OCI-M1 (cell line): ENCODE data around the gene FAM53A.
"Not testable (repeated sequence)": the region's sequence is repeated elsewhere in the genome, so short reads cannot be mapped to it uniquely, and the experiment has no call there.

ENCODE experiments used
- DNase-seq: peaks from one replicate; lab custom pipeline; 2025; lab: John Stamatoyannopoulos, UW

The FAM53A gene

DNA sequence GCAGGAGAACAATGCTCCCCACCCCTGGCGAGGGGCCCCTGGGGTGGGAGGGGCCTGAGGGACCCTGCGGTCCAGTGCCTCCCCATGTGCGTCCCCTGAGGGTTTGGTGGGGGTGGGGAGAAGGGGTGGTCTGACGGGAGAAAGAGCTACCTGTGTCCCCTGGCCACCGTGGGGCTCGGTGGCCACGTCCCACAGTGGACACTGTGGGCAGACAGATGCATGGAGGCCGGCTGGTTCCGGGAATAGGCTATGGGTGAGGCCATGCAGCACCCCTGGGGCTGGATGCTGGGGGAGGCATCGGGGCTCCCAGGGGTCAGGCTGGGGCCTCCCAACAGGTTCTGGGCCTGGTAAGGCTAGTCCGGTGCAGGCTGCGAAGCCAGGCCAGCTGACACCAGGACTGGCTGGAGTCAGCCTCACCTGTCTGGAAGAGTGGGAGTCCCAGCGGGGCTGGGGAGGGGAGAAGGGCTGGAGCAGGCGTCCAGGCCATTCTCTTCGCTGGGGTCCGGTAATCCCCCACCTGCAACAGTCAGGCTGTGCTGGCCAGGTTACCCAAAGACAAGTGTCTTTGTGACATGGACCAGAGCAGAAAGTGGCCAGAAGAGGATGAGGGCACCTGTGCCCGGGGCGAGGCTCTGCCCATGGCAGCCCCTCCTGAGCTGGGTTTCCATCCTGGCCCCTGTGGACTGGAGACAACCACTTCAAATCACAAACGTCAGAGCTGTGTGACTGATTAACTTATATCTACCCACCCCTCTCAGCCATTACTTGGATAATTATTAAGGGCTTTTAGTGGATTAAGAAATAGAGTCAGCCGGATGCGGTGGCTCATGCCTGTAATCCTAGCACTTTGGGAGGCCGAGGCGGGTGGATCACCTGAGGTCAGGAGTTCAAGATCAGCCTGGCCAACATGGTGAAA is 1.4 kb upstream of the FAM53A start:
- DNase-seq: no peak

DNA sequence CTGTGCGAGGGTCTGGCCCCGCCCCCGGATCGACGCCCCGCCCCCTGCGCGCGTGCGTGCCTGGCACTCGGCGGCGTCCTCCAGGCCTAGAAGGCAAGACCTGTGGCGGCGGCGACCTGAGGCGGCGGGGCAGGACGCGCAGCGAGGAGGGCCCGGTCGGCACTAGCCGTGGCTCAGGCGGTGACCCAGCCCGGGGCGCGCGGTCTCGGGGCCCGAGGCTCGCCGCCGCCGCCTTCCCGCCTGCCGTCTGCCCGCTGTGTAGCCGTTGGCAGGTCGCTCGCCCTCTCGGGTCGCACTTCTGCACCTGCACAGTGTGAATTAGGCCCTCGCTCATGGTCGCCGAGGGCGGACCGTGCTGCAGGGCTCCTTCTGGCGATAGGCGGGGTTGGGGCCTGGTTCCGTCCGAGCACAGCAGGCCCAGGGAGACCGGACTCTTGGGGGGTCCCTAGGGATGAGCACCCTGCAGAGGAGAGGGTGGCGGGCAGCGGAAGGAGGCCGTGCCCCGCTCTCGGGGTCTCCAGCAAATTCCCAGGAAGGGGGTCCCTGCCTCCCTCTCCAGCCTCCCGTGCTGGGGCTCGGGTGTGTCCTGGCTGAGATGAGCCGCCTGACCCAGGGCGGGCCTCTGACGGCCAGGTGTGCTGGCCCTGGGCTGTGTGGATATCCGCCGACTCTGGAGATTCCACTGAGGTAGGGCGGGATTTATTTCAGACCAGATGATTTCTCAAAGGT is 557 bp upstream of the FAM53A start:
- no peak for DNase-seq

- peak; percentile 8 for DNase-seq
These were observed 815 bp downstream of the FAM53A start for GRCh38 chr4:1683261-1683735.

DNA sequence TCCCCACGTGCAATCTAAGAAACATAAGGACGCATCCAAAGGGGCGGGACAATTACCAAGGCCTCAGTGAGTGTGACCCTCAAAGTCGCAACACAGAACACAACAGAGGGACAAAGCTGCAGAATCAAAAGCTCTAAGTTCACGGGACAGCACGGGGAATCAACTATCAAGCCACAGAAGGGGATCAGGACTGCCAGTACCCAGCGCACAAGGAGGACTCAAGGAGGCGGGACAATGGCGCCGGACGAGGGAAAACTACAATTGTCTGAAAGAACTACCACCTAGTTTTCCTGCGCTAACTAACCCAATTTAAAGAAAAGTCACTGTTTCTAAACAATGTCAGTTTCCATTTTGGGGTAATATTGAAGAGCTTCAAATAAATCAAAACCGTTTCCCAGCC is 1.3 kb downstream of the FAM53A start:
- no peak for DNase-seq

- no peak for DNase-seq
These were observed 5.9 kb downstream of the FAM53A start for GRCh38 chr4:1678244-1678643.

GRCh38 chr4:1676605-1677525 is 7.2 kb downstream of the FAM53A start:
- DNase-seq: peak; percentile 47

DNA sequence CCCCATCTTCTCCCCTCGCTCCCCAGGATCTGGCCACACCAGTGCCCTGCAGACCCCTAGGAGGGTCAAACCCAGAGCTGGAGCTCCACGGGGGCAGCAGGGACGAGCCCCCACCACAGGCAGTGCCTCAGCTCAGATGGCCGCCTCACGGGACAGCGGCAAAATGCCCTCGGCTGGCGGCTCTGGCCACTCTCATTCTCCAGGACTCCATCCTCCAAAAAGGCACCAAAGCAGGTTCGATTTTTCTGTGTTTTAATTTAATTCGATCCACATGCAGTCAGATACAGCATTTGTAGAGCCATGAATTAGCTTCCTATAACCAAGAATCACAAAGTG is 8.3 kb downstream of the FAM53A start:
- DNase-seq: no peak

- no peak for DNase-seq
These were observed 8.8 kb downstream of the FAM53A start for GRCh38 chr4:1675136-1675801.

DNA sequence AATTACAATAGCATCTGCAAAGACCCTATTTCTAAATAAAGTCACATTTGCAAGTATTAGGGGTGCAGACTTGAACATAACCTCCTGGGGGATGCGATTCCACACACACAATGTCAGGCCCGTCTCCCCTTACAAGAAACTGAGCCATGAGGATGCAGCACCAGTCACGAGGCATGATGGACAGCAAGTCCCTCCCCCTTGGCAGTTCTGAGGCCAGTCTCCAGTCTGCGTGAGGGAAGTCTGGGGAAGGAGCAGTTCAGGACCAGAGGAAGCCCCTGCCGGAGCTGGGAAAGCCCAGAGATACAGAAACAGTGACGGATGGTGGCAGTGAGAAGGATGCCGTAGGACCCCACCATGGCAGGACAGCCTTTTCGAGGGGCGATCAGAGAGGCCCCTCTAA is 9.4 kb downstream of the FAM53A start:
- no peak for DNase-seq

- no peak for DNase-seq
These were observed 10.4 kb downstream of the FAM53A start for GRCh38 chr4:1673671-1674070.

- not testable (repeated sequence) for DNase-seq
These were observed 13.1 kb downstream of the FAM53A start for GRCh38 chr4:1671011-1671410.

- no peak for DNase-seq
These were observed 13.8 kb downstream of the FAM53A start for GRCh38 chr4:1670279-1670678.

DNA sequence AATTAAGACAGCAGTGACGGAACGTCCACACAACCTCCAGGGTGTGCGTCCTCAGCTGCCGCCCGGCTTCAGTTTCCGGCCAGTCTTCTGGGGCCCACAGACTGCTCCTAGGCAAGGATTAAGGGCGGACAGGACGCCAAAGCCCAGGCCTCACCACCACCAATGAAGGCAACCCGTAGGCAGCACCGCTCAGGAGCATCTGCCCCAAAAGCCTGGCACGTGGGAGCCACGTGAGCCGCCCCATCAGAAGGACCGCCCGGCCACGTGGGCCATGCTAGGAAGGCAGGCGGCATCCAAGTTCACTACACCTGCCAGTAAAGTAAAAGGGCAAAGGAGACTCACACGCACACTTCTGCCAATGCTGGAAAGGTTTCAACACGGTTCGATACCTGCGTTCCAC is 14.3 kb downstream of the FAM53A start:
- DNase-seq: no peak

DNA sequence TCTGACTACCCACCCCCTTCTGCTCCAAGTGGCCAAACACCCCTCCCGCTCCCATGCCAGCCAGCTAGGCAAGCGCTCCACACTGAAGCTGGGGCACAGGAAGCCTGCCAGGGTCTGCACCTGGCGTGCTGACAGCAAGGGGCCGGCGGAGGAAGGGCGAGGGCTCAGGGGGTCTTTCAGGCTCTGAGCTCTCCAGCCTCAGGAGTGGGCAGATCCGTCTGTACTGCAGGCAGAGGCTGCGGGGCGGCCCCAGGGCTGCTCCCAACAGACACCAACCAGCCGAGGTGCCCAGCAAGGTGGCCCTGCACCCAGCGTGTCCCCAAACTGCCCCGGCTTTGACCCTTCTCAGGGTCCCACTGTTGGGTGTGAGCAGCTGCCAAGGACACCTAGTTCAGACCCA is 14.8 kb downstream of the FAM53A start:
- DNase-seq: no peak

GRCh38 chr4:1668488-1668840 is 15.6 kb downstream of the FAM53A start:
- DNase-seq: no peak

- DNase-seq: no peak
These were observed 16.8 kb downstream of the FAM53A start for GRCh38 chr4:1667273-1667672.

DNA sequence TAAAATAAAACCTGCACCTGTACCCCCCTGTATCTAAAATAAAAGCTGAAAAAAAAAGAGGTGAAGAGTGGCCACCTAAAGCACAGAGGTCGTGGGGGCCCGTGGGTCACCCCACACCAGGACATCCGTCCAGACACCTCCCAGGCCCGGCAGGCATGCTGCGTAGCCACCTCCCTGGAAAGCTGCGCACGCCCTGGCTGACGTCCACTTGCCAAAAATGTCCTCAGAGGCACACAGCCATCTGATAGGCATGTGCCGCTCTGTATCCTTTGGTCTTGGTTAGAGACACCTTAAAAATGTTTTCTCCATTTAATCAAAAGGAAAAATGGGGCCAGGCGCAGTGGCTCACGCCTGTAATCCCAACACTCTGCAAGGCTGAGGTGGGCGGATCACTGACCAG is 17.7 kb downstream of the FAM53A start:
- DNase-seq: no peak

DNA sequence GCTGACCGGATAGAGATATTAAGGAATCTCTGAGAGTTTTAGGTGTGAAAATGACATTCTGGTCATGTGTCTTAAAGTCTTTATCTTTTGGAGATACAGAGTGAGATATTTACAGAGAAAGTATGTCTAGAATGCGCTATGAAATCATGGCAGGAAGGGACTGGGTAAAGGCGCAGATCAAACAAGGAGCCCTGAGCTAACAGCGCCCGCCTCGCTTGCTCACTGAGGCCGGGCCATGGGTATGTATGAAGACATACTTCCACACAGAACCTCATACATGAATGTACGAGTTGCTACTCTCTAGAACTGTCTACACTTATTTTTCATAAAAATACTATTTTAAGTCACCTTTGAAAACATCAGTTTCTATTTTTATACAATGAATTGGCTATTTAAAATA is 20.0 kb downstream of the FAM53A start:
- no peak for DNase-seq

GRCh38 chr4:1663549-1663948 is 20.6 kb downstream of the FAM53A start:
- DNase-seq: no peak

- no peak for DNase-seq
These were observed 22.4 kb downstream of the FAM53A start for GRCh38 chr4:1661695-1662094.

DNA sequence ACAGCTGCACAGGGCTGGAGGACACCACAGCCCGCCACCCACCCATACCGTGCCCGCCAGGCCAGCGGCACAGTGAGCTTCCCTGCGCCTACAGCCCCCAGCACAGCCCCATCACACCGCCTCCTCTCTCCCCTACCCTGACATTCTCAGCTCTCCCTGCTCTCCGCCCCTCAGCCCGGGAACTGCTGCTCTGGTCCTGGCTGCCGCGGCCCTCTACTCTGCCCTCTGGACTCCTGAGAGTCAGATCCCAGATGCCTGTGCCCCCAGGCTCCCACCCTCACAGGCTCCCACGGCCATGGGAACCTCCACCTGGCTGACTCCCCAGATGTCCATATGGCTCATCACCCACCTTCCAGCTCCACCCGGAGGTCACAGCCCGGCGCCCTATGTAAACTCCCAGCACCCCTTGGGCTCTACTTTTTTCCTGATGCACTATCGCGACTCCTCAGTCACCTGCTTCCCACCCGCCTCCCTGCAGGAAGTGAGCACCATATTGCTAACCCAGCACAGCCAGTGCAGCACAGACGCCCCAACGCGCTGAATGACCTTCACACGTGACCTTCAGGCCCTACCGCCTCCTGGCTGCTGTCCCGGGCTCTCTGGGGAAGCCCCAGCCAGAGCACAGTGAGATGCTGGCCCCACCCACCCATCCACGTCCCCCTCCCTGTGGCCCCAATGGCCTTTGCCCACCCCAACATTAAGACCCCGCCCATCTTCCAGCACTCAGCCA is 23.0 kb downstream of the FAM53A start:
- no peak for DNase-seq
